ENCODE data around the gene RBCK1. TPM values are rescaled to one million over a fixed set of nuclear protein-coding genes. Genes with fewer than 3 reads are reported as not detected.
A peak's percentile ranks its signal among the peaks of the same experiment; 100 is the strongest.

Gene RBCK1
- polyA plus RNA-seq, 1 experiment: 57.4 TPM

GRCh38 chr20:400128-400453, 8.0 kb upstream of the RBCK1 start:
- TF ChIP-seq CTCF (IDR thresholded peaks at IDR 0.05; ENCODE audit: low read depth, low read length): no peak
- DNase-seq (ENCODE audit: low read depth, low spot score): no peak
- no peaks in the 10 kb centered on the region for H3K27me3 ChIP-seq (ENCODE audit: control insufficient read depth, insufficient read depth, low read length)
- POLR2A ChIA-PET: no interaction called here
- CTCF ChIA-PET: interaction anchor here (1.2 kb wide), 1 partner anchor 45 kb away, joined by 8 read pairs; no protein-coding TSS in a partner anchor
- H3K4me3 ChIP-seq (ENCODE audit: low read depth, low read length): no peak overlapping the region
- H3K27ac ChIP-seq (ENCODE audit: low read depth, low read length): no peak overlapping the region
- H3K9me3 ChIP-seq (ENCODE audit: control insufficient read depth, insufficient read depth, low read length): peaks cover 5% of the 10 kb centered on the region; the same call in 1 of the 2 replicates

GRCh38 chr20:400454-401275, 7.4 kb upstream of the RBCK1 start:
- TF ChIP-seq CTCF (IDR thresholded peaks at IDR 0.05; ENCODE audit: low read depth, low read length): no peak
- Histone ChIP-seq H3K27me3 (ENCODE audit: control insufficient read depth, insufficient read depth, low read length) (no peaks in the 10 kb centered on the region), H3K9me3 (ENCODE audit: control insufficient read depth, insufficient read depth, low read length) (peaks cover 5% of the 10 kb centered on the region; the same call in 1 of the 2 replicates), H3K4me3 (ENCODE audit: low read depth, low read length) (no peak overlapping the region), H3K27ac (ENCODE audit: low read depth, low read length) (no peak overlapping the region)
- DNase-seq (ENCODE audit: low read depth, low spot score): no peak
- ChIA-PET POLR2A (interaction anchor here (0.7 kb wide), 1 partner anchor 35 kb away, joined by 6 read pairs; no protein-coding TSS in a partner anchor), CTCF (interaction anchor here (1.2 kb wide), 1 partner anchor 46 kb away, joined by 8 read pairs; no protein-coding TSS in a partner anchor)

- Histone ChIP-seq H3K27ac (ENCODE audit: low read depth, low read length) (peak overlapping the region; percentile 31), H3K9me3 (ENCODE audit: control insufficient read depth, insufficient read depth, low read length) (peaks cover 5% of the 10 kb centered on the region; the same call in 1 of the 2 replicates), H3K4me3 (ENCODE audit: low read depth, low read length) (no peak overlapping the region), H3K27me3 (ENCODE audit: control insufficient read depth, insufficient read depth, low read length) (no peaks in the 10 kb centered on the region)
- peak; percentile 13 for DNase-seq (ENCODE audit: low read depth, low spot score)
- POLR2A ChIA-PET: interaction anchor here (0.7 kb wide), 1 partner anchor 34 kb away, joined by 6 read pairs; no protein-coding TSS in a partner anchor
- no peak for TF ChIP-seq CTCF (IDR thresholded peaks at IDR 0.05; ENCODE audit: low read depth, low read length)
- CTCF ChIA-PET: no interaction called here
Observed at GRCh38 chr20:401682-402495, 6.2 kb upstream of the RBCK1 start.

GRCh38 chr20:402496-402885, 5.6 kb upstream of the RBCK1 start:
- no peaks in the 10 kb centered on the region for H3K27me3 ChIP-seq (ENCODE audit: control insufficient read depth, insufficient read depth, low read length)
- H3K9me3 ChIP-seq (ENCODE audit: control insufficient read depth, insufficient read depth, low read length): peaks cover 5% of the 10 kb centered on the region; the same call in 1 of the 2 replicates
- POLR2A ChIA-PET: no interaction called here
- H3K27ac ChIP-seq (ENCODE audit: low read depth, low read length): peak overlapping the region; percentile 31
- no peak overlapping the region for H3K4me3 ChIP-seq (ENCODE audit: low read depth, low read length)
- DNase-seq (ENCODE audit: low read depth, low spot score): no peak
- TF ChIP-seq CTCF (IDR thresholded peaks at IDR 0.05; ENCODE audit: low read depth, low read length): no peak
- CTCF ChIA-PET: interaction anchor here (0.9 kb wide), 1 partner anchor 76 kb away, joined by 4 read pairs; no protein-coding TSS in a partner anchor
